ENCODE measurements around the gene TICRR.

Gene TICRR

GRCh38 chr15:89630974-89631901 lies 56.0 kb downstream of the TICRR start:
- no peak for DNase-seq

DNA sequence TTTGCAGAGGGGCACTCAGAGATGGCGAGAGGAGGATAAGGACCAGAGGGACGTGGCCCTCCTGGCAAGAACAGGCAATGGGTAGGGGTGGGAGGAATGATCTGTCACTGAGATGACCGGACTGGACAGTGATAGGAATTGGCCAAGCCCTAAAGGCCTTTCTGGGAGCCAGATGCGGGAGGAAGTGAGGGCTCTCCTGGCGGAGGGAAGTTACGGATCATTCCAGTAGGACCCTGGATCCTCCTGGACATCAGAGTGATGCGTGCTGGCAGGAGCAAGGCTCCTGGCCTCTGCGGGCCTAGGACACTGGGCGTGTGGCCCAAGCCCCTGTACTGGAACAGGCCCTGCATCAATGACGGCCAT lies 56.6 kb downstream of the TICRR start:
- DNase-seq: no peak

DNA sequence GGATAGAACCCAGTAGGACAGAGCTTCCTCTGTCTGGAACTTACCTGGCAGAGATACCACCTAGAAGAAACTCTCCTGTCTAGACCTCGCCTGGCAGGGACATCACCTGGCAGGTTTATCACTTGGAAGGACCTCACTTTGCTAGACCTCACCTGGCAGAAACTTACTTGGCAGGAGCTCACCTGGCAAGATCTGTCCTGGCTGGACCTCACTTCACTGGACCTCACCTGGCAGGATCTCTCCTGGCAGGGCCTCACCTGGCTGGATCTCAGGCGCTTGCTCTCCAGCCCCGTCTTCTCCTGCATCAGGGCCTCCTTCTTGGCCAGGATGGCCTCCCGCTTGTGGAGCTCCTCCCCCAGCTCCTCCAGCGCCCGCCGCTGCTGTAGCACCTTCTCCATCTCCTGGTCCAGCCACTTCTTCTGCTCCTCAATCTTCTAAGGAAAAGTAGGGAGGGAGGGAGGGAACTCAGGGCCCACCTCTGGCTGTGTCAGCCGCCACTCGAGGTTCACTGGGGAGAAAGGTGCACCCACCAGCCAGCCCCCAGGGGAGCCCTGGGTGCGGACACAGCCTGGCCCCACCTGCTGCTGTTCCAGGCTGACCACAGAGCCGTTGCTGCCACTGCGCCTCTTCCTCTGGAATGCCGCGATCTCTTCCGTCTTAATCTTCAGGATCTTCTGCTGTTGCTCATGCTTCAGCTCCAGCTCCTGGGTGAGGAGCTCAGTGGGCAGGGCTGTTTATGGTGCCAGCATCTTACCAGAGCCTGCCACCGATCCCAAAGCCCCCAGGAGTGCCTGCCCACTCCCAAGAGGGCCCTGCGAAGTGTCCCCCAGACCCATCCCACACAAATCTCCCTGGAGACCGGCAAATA lies 57.5 kb downstream of the TICRR start:
- no peak for DNase-seq

DNA sequence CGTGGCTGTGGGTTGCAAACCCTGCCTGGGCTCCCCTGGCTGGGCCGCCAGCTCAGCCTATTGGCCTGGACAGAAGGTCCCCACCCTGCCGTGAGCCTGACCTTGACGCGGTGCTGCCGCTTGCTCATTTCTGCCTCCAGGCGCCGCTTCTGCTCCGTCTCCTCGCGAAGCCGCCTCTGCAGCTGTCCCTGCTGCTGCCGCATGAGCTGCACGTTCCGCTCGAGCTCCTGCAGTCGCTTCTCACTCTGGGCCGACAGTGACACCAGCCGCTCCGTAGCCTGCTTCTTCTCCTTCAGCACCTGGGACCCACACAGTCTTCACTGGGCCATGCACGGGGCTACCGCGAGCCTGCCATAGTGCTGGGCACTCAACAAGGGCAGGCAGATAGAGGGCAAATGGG lies 58.3 kb downstream of the TICRR start:
- no peak for DNase-seq

DNA sequence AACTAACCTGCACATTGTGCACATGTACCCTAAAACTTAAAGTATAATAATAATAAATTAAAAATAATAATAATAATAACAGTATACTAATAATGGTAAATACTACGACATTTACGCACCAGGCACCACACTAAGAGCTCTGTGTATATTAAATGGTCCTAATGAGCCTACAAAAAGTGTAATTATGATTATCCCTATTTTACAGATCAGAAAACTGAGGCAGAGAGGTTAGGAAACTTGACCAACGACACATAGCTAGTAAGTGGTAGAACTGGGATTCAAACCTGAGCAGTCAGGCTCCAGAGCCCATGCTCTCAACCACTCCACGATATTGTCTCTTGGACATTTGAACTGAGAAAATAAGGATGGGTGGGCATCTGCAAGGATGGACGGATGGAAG lies 65.0 kb downstream of the TICRR start:
- DNase-seq: no peak

GRCh38 chr15:89641053-89641452 lies 65.8 kb downstream of the TICRR start:
- no peak for DNase-seq

- DNase-seq: peak; percentile 12
Observed at GRCh38 chr15:89642106-89642505, 66.8 kb downstream of the TICRR start.

DNA sequence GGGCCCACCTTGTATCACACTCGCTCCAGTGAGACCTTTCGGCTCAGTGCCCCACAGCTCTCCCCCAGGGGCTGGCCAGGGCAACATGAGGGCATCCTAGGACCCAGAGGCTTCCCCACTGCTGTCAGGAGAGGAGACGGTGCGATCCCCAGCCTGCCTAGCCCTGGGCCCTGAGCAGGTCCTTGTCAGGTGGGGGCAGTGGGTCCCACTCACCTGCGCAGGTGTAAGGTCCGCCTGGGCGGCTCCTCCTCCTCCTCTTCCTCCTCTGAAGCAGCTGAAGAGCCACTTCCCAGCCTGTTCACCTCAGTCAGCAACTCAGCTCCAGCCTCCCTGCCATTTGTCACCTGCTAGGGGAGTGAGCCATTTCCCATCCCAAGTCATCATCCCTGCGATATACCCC lies 70.4 kb downstream of the TICRR start:
- no peak for DNase-seq

DNA sequence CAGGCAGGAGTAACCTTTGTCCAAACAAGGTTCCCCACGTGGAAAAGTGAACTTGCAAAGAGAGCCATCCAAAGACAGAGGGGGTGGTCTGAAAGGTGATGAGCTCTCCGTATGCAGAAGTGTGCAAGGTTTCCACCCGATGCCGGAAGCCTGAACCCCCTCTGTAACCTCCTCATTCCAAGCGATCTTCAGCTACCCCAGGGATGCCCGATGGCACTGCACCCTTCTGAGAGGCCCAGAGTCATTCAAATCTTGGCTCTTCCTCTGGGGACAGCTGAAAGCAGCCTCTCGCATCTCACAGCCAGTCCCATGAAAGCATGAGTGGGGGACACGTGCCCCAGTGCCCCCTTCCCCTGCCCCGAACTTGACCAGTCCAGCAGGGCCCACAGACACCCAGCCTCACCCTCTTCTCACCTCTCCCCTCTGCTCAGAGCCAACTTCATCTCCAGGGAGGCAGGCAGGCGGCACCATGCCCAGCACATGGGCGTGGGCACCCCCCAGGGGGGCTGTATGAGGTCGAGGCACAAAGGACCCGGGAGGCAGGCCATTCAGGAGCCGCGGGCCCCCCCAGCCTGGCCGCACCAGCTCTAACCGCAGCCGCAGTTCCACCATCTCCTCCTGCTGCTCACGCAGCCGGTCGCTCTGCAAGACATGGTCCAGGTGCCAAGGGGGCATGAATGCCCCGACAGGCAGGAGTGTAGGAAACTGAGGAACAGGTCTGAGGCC lies 71.3 kb downstream of the TICRR start:
- no peak for DNase-seq

- peak; percentile 46 for DNase-seq
Observed at GRCh38 chr15:89647191-89647851, 72.1 kb downstream of the TICRR start.

DNA sequence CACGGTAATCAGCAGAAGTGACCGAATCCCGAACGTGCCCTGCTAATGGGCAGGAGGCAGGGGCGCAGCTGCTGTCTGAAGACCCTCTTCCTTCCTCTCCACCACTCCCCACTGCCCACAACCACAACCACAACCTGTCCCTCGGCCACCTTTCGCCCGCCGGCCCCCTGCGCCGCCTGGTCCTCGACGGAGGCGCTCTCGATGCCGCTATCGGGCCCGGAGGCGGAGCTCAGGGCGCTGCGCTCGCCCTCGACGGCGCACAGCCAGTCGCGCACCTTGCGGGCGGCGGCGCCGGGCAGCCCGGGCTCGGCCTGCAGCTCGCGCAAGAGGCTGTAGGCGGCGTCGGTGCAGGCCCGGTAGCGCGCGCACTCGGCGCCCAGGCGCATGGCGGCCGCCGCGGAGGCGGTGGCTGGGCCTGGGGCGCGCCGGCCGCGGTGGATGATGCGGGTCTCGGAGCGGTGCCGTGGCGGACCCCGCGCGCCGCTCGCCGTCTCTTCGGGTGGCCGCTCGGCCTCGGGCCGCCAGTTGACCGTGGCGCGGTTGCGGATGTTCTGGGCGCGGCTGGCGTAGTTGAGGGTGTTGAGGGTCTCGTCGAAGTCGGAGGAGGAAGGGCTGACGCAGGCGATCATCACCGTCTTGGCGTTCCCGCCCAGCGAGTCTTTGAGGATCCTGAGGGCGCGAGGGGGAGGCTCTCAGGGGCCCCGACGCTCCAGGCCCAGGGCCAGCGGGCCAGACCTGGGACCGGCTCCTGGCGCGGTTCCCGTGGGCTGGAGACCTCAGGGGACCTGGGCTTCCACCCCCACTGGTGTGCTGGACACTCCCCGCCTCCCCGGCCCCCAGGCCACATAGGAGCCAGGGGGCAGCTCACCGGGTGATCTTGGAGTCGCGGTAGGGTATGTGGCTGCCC lies 73.1 kb downstream of the TICRR start:
- no peak for DNase-seq

- DNase-seq: no peak
Observed at GRCh38 chr15:89649013-89649625, 73.8 kb downstream of the TICRR start.

DNA sequence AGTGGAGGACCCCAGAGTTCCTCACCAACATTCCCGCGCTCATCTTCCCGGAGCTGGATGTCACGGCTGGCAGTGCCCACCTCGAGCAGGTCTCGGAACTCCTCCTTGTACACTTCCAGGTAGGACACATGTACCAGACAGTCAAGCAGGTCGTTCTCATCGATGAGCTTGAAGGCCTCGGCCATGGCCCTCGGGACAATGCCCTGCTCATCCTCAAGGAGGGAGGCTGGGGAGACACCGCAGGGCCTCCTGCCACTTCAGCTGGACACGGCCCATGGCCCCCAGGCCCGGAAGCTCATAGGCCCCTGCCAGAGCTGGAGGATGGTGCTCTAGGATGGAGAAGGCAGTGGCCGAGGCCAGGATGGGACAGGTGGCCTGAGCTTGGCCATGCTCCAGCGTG lies 74.4 kb downstream of the TICRR start:
- no peak for DNase-seq

GRCh38 chr15:89652131-89652530 lies 76.9 kb downstream of the TICRR start:
- no peak for DNase-seq

DNA sequence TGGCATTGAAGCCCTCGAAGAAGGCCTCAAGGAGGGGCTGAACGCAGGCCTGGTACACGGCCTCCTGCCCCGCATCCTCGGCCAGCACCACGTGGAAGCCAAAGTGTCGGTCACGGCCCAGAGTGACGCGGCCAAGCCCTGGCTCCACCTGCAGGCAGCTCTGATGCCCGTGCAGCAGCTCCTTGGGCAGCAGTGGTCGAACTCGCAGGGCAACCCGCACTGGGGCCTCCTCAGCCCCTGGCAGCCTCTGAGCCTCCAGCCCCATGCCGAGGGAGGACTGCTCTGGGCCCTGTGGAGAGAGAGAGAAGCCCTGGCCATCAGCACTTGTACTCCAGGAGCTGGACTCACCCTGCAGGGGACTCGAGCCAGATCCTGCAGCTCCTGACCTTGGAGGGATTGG lies 77.4 kb downstream of the TICRR start:
- no peak for DNase-seq

DNA sequence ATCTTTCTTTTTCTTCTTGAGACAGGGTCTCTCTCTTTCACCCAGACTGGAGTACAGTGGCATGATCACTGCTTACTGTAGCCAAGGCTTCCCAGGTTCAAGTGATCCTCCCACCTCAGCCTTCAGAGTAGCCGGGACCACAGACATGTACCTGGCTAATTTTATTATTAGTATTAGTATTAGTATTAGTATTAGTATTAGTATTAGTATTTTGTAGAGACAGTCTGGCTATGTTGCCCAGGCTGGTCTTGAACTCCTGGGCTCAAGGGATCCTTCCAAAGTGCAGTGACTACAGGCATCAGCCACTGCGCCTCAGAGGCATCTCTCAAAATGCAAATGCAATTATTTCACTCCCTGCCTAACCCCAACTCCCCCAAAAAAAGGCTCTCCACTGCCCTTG lies 78.3 kb downstream of the TICRR start:
- DNase-seq: no peak

DNA sequence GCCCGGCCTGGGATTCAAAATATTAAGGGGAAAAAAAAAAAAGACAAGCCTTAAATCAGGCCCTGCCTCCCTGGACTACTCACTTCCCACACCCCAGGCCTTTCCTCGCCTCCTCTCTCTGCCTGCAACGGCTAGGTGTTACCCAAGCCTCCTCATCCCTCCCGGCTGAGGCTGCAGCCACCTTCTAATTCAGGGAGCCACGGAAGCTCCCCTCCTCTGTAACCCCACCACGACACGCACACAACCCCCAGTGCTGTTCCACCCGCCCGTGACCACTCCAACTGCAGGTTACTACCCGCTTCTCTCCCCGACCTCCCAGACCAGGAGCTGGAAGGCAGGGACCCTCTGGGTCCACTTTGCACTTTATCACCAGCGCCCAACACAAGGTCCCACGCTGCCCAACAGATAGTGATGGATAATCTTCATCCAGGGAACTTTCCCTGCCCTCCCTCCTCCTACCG lies 79.1 kb downstream of the TICRR start:
- DNase-seq: no peak

- DNase-seq: no peak
Observed at GRCh38 chr15:89654847-89655805, 79.9 kb downstream of the TICRR start, which contains the start of gene KIF7. TSS of gene KIF7 (minus strand) at chr15:89655467. CDS start at chr15:89652930, 2,537 bp downstream.

- no peak for DNase-seq
Observed at GRCh38 chr15:89656116-89656815, 81.0 kb downstream of the TICRR start.

Data from SHP77 treated with DMSO at 0.1 percent for 48 hours (cell line).